Measurements from ENCODE around the gene PTPN20.

Gene PTPN20

DNA sequence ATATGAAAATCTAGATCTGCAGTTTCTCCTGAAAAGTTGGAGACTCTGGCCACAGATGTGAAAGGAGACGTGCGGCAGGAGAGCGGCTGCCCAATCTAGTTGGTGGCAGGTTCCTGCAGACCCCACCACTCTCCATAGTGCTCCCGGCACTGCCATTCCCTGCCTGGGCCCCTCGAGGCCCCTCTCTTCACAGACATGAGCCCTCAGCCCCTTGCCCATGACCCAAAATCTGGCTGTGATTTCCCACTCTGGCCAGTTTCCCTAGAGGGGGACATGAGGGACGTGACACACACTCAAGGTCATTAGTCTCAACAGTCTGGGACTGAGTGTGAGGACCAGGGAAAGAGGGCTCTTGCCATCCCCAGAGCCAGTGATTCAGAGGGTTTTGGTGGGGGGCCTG lies 138.7 kb downstream of the PTPN20 start:
- DNase-seq = no peak

- DNase-seq = no peak
Measured at GRCh38 chr10:47050618-47051455, 139.6 kb downstream of the PTPN20 start.

DNA sequence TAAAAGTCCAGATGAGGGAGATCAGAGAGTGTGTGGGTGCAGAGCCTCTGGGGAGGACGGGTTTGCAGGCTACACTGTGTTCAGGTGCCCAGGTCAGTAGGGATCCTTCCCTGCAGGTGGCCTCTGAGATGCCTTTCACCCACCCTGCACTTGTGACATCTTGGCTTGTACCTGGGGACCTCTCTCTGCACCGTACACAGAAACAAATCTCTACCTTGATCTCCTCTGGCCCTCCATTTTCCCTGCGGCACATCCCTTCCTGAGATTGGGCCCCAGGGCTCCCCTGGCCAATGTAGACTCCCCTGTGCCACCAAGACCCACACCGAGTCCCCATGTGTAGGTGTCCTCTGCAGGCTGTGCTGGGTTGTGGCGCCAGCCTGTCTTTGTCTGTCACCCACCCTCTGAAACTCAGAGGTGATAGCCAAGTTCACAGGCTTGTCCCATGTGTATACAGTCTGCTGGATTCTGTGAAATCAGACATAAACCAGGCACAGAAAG lies 140.6 kb downstream of the PTPN20 start:
- DNase-seq = no peak
